OCI-LY7 (cell line): ENCODE data around the gene TIMM9. TPM values are rescaled to one million over a fixed set of nuclear protein-coding genes. Genes with fewer than 3 reads are reported as not detected.
A peak's percentile ranks its signal among the peaks of the same experiment; 100 is the strongest.

ENCODE experiments used
- BruUV-seq: library from RNA; stranded (reverse); fragments of 400-500 nt; replicated peaks from 2 replicates; lab custom pipeline; 2021; lab: Mats Ljungman, UMichigan
- CTCF ChIA-PET: fragments of 300-600 bp; sonication (Branson Sonifier 250); formaldehyde crosslinking; loops from one replicate; lab custom pipeline; 2022; ENCODE audit warnings: antibody characterized with exemption; ENCODE audit not compliant: unreplicated experiment; lab: Charles Lee
- POLR2A ChIA-PET: fragments of 300-600 bp; sonication (Branson Sonifier 250); formaldehyde crosslinking; loops from one replicate; lab custom pipeline; 2022; ENCODE audit warnings: antibody characterized with exemption; lab: Charles Lee
- DNase-seq: peaks from one replicate; pipeline ENCODE4 v3.0.0-alpha.2; 2015; ENCODE audit warnings: low spot score
- H2AFZ ChIP-seq: fragments of 200-600 bp; sonication (generic), shearing (Covaris generic); 2 replicates; pipeline ENCODE4 v1.6.1; 2014; ENCODE audit warnings: mild to moderate bottlenecking, antibody characterized with exemption, low read length, moderate library complexity
- H3K27ac ChIP-seq: fragments of 200-600 bp; sonication (generic); 2 replicates; pipeline ENCODE4 v1.5.1; 2014; ENCODE audit warnings: mixed run types, low read depth, mild to moderate bottlenecking, moderate library complexity, low read length, inconsistent platforms; ENCODE audit not compliant: poor library complexity, severe bottlenecking
- H3K36me3 ChIP-seq: fragments of 200-600 bp; sonication (generic); 2 replicates; pipeline ENCODE4 v1.6.1; 2014; ENCODE audit warnings: mild to moderate bottlenecking, antibody characterized with exemption, low read length, moderate library complexity, mixed read lengths; ENCODE audit not compliant: insufficient read depth
- H3K4me1 ChIP-seq: fragments of 200-600 bp; sonication (generic); 2 replicates; pipeline ENCODE4 v1.5.1; 2014; ENCODE audit warnings: mild to moderate bottlenecking, low read length; ENCODE audit not compliant: insufficient read depth, poor library complexity, severe bottlenecking
- H3K4me2 ChIP-seq: fragments of 200-600 bp; sonication (generic); 2 replicates; pipeline ENCODE4 v1.6.1; 2014; ENCODE audit warnings: mild to moderate bottlenecking, low read length
- H3K4me3 ChIP-seq: fragments of 200-600 bp; sonication (generic); 2 replicates; pipeline ENCODE4 v1.5.1; 2014; ENCODE audit warnings: mild to moderate bottlenecking, low read depth, low read length; ENCODE audit not compliant: poor library complexity, severe bottlenecking
- H3K79me2 ChIP-seq: fragments of 200-600 bp; sonication (generic); 2 replicates; pipeline ENCODE4 v1.6.1; 2016; ENCODE audit warnings: low read depth, mild to moderate bottlenecking, low read length, moderate library complexity, mixed read lengths; ENCODE audit not compliant: insufficient read depth
- H3K9me2 ChIP-seq: fragments of 200-600 bp; sonication (generic); 2 replicates; pipeline ENCODE4 v1.6.1; 2016; ENCODE audit warnings: mild to moderate bottlenecking, low read length, mixed read lengths; ENCODE audit not compliant: insufficient read depth
- H3K9me3 ChIP-seq: fragments of 200-600 bp; sonication (generic); 2 replicates; pipeline ENCODE4 v1.6.1; 2014; ENCODE audit warnings: mild to moderate bottlenecking, mixed run types, low read length, mixed read lengths
- H4K20me1 ChIP-seq: fragments of 200-600 bp; sonication (generic); 2 replicates; pipeline ENCODE4 v1.6.1; 2014; ENCODE audit warnings: mild to moderate bottlenecking, antibody characterized with exemption, low read length, moderate library complexity, mixed read lengths; ENCODE audit not compliant: insufficient read depth
- CTCF ChIP-seq: fragments of 200-600 bp; sonication (generic); conservative IDR thresholded peaks from 2 replicates; pipeline ENCODE4 v1.5.1; 2014; ENCODE audit warnings: mild to moderate bottlenecking, antibody characterized with exemption, low read length, moderate library complexity, mixed read lengths
- EZH2phosphoT487 ChIP-seq: fragments of 200-600 bp; sonication (generic); IDR thresholded peaks from 2 replicates; pipeline ENCODE4 v1.6.1; 2018; ENCODE audit warnings: low read depth, borderline replicate concordance, mild to moderate bottlenecking, mixed run types, antibody characterized with exemption, low read length, moderate library complexity, mixed read lengths
- intact Hi-C: fragments of 100-400 bp; cut with micrococcal nuclease; formaldehyde crosslinking; loops from one replicate; pipeline ENCODE4 v1.10.0; 2022; ENCODE audit not compliant: unreplicated experiment
- total RNA-seq, 2 experiments: library from RNA; depleted of rRNA in 1 of 2; stranded (reverse); fragments of >200 nt in 1 of 2; shearing (Covaris generic) in 1 of 2; gene quantifications; 2 replicates each; pipeline ENCODE4 v1.2.3, GENCODE V29; 2014 to 2022

TIMM9 gene
- total RNA-seq, 2 experiments from 2014 or later: 37.2 to 60.3 TPM

GRCh38 chr14:58439476-58439875 lies 12.1 kb upstream of the TIMM9 start:
- Histone ChIP-seq H4K20me1 (no peaks in the 10 kb centered on the region), H3K4me3 (no peak overlapping the region), H3K27ac (no peak overlapping the region), H3K79me2 (no peaks in the 10 kb centered on the region), H2AFZ (no peak overlapping the region), H3K36me3 (peaks cover 81% of the 10 kb centered on the region), H3K4me2 (no peak overlapping the region), H3K4me1 (no peaks in the 10 kb centered on the region), H3K9me3 (no peaks in the 10 kb centered on the region), H3K9me2 (no peaks in the 10 kb centered on the region)
- ChIA-PET POLR2A (interaction anchor here (0.6 kb wide), 1 partner anchor 845 kb away, joined by 3 read pairs; no protein-coding TSS in a partner anchor), CTCF (no interaction called here)
- no peak for TF ChIP-seq CTCF
- TF ChIP-seq EZH2phosphoT487: no peak
- no peak for DNase-seq
- intact Hi-C loops: no loop called here
- BruUV-seq: no TSS peak

- POLR2A ChIA-PET: interaction anchor here (0.6 to 1.2 kb wide), 6 partner anchors 16 to 1919 kb away, joined by 3 to 4 read pairs (median 3); no protein-coding TSS in a partner anchor
Observed at GRCh38 chr14:58430156-58430555, 2.8 kb upstream of the TIMM9 start.

More at GRCh38 chr14:58430156-58430555, 2.8 kb upstream of the TIMM9 start:
- peak; percentile 10 for DNase-seq
- Histone ChIP-seq H3K9me2 (no peaks in the 10 kb centered on the region), H3K36me3 (peaks cover 44% of the 10 kb centered on the region), H3K9me3 (no peaks in the 10 kb centered on the region), H3K27ac (no peak overlapping the region), H2AFZ (peak overlapping the region; percentile 90; the same call in 1 of the 2 replicates), H3K4me1 (peaks cover 33% of the 10 kb centered on the region), H3K4me2 (peak overlapping the region; percentile 86), H3K4me3 (peak overlapping the region; percentile 95), H3K79me2 (peaks cover 52% of the 10 kb centered on the region), H4K20me1 (no peaks in the 10 kb centered on the region)
- TF ChIP-seq EZH2phosphoT487: no peak
- no peak for TF ChIP-seq CTCF
- intact Hi-C loops: no loop called here
- CTCF ChIA-PET: no interaction called here
- no TSS peak for BruUV-seq
